LNCaP clone FGC (cell line): Measurements from ENCODE around the gene ARL4D.

Experiments used
- DNase-seq: peaks from one replicate; pipeline ENCODE4 v3.0.0-alpha.2; 2011; ENCODE audit warnings: low read depth
- H3K4me3 ChIP-seq: 2 replicates; pipeline ENCODE4 v1.5.1; 2011; ENCODE audit warnings: mild to moderate bottlenecking, low read depth, low read length, control low read depth
- CTCF ChIP-seq: IDR thresholded peaks from 2 replicates; pipeline ENCODE4 v1.5.1; 2012; ENCODE audit warnings: mild to moderate bottlenecking; ENCODE audit not compliant: control insufficient read depth, insufficient read depth; ENCODE audit errors: extremely low read depth

The ARL4D gene

GRCh38 chr17:43395165-43395564, 3.6 kb upstream of the ARL4D start:
- no peak for DNase-seq
- no peak for TF ChIP-seq CTCF

GRCh38 chr17:43396491-43397060, 2.2 kb upstream of the ARL4D start:
- DNase-seq = no peak
- TF ChIP-seq CTCF = no peak
- no peak overlapping the region for H3K4me3 ChIP-seq

More at GRCh38 chr17:43395165-43395564, 3.6 kb upstream of the ARL4D start:
- H3K4me3 ChIP-seq = no peak overlapping the region

- no peak for TF ChIP-seq CTCF
Observed at GRCh38 chr17:43399839-43400328, 1.1 kb downstream of the ARL4D start.

GRCh38 chr17:43400943-43401717, 2.3 kb downstream of the ARL4D start:
- no peak overlapping the region for H3K4me3 ChIP-seq
- TF ChIP-seq CTCF = no peak
- no peak for DNase-seq

More at GRCh38 chr17:43399839-43400328, 1.1 kb downstream of the ARL4D start:
- DNase-seq = no peak
- no peak overlapping the region for H3K4me3 ChIP-seq

GRCh38 chr17:43402078-43402477, 3.3 kb downstream of the ARL4D start:
- TF ChIP-seq CTCF = no peak
- no peak overlapping the region for H3K4me3 ChIP-seq
- no peak for DNase-seq

GRCh38 chr17:43402567-43402966, 3.8 kb downstream of the ARL4D start:
- no peak for TF ChIP-seq CTCF
- H3K4me3 ChIP-seq = no peak overlapping the region
- no peak for DNase-seq
